HepG2 (cell line): ENCODE measurements around the gene PWP1.

Experiments
- CTCF ChIP-seq: sonication (generic); formaldehyde crosslinking; IDR thresholded peaks from 2 replicates; pipeline ENCODE4 v1.5.0; 2020; ENCODE audit warnings: mild to moderate bottlenecking, missing genetic modification reagents, moderate library complexity
- ZNF749 ChIP-seq: sonication (generic); formaldehyde crosslinking; IDR thresholded peaks from 2 replicates; pipeline ENCODE4 v1.8.0; 2022; ENCODE audit warnings: mild to moderate bottlenecking, missing genetic modification reagents, moderate library complexity, borderline replicate concordance

GRCh38 chr12:107677671-107678070 lies 7.9 kb upstream of the PWP1 start:
- no peak for TF ChIP-seq CTCF (CRISPR knock-in tag)
- no peak for TF ChIP-seq ZNF749 (CRISPR knock-in tag)
